HEK293 (cell line): ENCODE data around the gene EPSTI1.

Experiments
- CTCF ChIP-seq: fragments of 450-650 bp; formaldehyde crosslinking; IDR thresholded peaks from 2 replicates; pipeline ENCODE4 v1.5.1; 2016; ENCODE audit warnings: missing biosample characterization, missing genetic modification characterization
- KLF10 ChIP-seq: fragments of 450-650 bp; IDR thresholded peaks from 2 replicates; pipeline ENCODE4 v1.5.1; 2018; ENCODE audit warnings: missing biosample characterization, mild to moderate bottlenecking, missing genetic modification characterization
- PRDM10 ChIP-seq: fragments of 450-650 bp; formaldehyde crosslinking; IDR thresholded peaks from 2 replicates; pipeline ENCODE4 v1.5.1; 2016; ENCODE audit warnings: missing biosample characterization, missing genetic modification characterization

- TF ChIP-seq CTCF (tag by site-specific recombination) (no peak), PRDM10 (tag by site-specific recombination) (no peak), KLF10 (tag by site-specific recombination) (no peak)
Measured at GRCh38 chr13:43014162-43014561, 22.1 kb upstream of the EPSTI1 start.
